Transverse colon (tissue), 4 donors: Measurements from ENCODE around the gene ZNF484.

Experiments
- CTCF ChIP-seq, 5 experiments: fragments of 200-600 bp in 3 of 5; fragments of 450-650 bp in 2 of 5; sonication (generic) in 3 of 5; IDR thresholded peaks; 1 replicate in 2 of 5; 2 replicates in 3 of 5; pipeline ENCODE4 v1.5.1; 2016 to 2017; ENCODE audit warnings: antibody characterized with exemption in 5 of 5, inconsistent platforms in 3 of 5, mild to moderate bottlenecking in 2 of 5, moderate library complexity in 1 of 5
- EP300 ChIP-seq: sonication (generic); formaldehyde crosslinking; IDR thresholded peaks from one replicate; pipeline ENCODE4 v1.6.1; 2017; ENCODE audit warnings: antibody characterized with exemption, low read depth
- POLR2A ChIP-seq: fragments of 450-650 bp; IDR thresholded peaks from one replicate; pipeline ENCODE4 v1.6.1; 2016; ENCODE audit warnings: antibody characterized with exemption, mild to moderate bottlenecking, moderate library complexity
- POLR2AphosphoS5 ChIP-seq, 3 donors: sonication (generic); formaldehyde crosslinking; IDR thresholded peaks; one replicate each; pipeline ENCODE4 v1.6.1; 2016; ENCODE audit warnings: antibody characterized with exemption in 3 of 3

GRCh38 chr9:92894711-92895362 lies 17.0 kb upstream of the ZNF484 start:
- no peak for TF ChIP-seq CTCF (IDR thresholded peaks at IDR 0.05)
- no peak for TF ChIP-seq POLR2AphosphoS5 (IDR thresholded peaks at IDR 0.05)
- TF ChIP-seq POLR2A: no peak
- TF ChIP-seq EP300: no peak
